ENCODE results near the gene IMMP2L. TPM values are rescaled to one million over a fixed set of nuclear protein-coding genes. Genes with fewer than 3 reads are reported as not detected.
A peak's percentile ranks its signal among the peaks of the same experiment; 100 is the strongest.

The IMMP2L gene
- total and polyA plus RNA-seq, 2 of the 13 experiments (the other 11 are each of a cell fraction or from before 2014, with no cell fraction given), result 7.8 to 16.9 TPM

DNA sequence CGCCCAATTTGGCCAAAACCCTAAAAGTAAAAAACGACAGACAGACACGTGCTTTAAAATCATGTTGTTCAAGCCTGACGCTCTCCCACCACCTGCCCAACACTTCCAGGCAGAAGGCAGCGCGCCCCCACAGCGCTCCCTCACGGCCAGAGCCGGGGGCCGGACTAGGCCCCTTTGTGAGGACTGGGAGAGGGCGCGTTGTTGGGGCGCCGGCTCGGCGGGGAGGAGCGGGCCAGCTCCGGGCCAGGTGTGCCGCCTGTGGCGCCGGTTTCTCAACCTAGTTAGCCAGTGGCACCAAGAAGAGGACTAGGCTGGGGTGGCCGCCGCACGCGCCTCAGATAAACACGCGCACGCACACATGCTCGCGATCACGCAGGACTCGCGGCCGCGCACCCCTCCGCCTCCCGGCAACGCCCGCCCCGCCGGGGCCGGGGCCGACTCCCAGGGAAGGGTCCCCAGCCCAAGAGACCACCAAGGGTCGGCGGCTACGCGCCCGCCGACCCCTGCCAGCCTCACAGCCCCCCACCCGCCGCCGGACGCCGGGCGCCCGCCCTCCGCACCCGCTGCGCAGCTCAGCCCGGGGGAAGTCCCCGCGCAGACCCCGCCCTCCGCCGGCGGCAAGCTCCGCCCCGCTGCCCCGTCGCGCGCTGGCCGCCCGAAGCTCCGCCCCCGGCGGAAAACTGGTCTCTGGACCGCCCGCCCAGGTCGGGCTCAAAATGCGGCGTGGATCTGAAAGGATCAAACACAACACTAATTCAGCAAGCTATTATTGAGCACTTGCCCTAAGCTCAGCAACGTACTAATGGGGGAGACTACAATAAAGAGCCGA, at the start of gene IMMP2L (continued):
- TF ChIP-seq MBNL3 (CRISPR knock-in tag; conservative IDR thresholded peaks at IDR 0.05) (no peak), HOXA3 (CRISPR knock-in tag; IDR thresholded peaks at IDR 0.05) (peak; percentile 71; the same call in 1 of the 2 replicates), ZFP62 (CRISPR knock-in tag; IDR thresholded peaks at IDR 0.05) (no peak), EEA1 (CRISPR knock-in tag; IDR thresholded peaks at IDR 0.05; ENCODE audit: borderline replicate concordance) (no peak), RFXAP (CRISPR knock-in tag; IDR thresholded peaks at IDR 0.05; ENCODE audit: borderline replicate concordance) (no peak), ZNF263 (CRISPR knock-in tag; IDR thresholded peaks at IDR 0.05) (0 out of 2 replicates have a peak, but pooled peaks have one; percentile 35), NCOA5 (CRISPR knock-in tag; IDR thresholded peaks at IDR 0.05) (no peak), BHLHE40 (IDR thresholded peaks at IDR 0.05; ENCODE audit: low read length) (0 out of 2 replicates have a peak, but pooled peaks have one; percentile 11), ZKSCAN8 (CRISPR knock-in tag; IDR thresholded peaks at IDR 0.05; ENCODE audit: borderline replicate concordance) (no peak), ZNF24 (IDR thresholded peaks at IDR 0.05) (no peak), IRF2 (CRISPR knock-in tag; IDR thresholded peaks at IDR 0.05) (peak; percentile 57; the same call in 1 of the 2 replicates), ZFP1 (CRISPR knock-in tag; IDR thresholded peaks at IDR 0.05) (no peak)
- TF ChIP-seq, protein P1, sequence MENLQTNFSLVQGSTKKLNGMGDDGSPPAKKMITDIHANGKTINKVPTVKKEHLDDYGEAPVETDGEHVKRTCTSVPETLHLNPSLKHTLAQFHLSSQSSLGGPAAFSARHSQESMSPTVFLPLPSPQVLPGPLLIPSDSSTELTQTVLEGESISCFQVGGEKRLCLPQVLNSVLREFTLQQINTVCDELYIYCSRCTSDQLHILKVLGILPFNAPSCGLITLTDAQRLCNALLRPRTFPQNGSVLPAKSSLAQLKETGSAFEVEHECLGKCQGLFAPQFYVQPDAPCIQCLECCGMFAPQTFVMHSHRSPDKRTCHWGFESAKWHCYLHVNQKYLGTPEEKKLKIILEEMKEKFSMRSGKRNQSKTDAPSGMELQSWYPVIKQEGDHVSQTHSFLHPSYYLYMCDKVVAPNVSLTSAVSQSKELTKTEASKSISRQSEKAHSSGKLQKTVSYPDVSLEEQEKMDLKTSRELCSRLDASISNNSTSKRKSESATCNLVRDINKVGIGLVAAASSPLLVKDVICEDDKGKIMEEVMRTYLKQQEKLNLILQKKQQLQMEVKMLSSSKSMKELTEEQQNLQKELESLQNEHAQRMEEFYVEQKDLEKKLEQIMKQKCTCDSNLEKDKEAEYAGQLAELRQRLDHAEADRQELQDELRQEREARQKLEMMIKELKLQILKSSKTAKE (CRISPR knock-in tag; IDR thresholded peaks at IDR 0.05; ENCODE audit: borderline replicate concordance), result no peak
- TF ChIP-seq, protein P2, sequence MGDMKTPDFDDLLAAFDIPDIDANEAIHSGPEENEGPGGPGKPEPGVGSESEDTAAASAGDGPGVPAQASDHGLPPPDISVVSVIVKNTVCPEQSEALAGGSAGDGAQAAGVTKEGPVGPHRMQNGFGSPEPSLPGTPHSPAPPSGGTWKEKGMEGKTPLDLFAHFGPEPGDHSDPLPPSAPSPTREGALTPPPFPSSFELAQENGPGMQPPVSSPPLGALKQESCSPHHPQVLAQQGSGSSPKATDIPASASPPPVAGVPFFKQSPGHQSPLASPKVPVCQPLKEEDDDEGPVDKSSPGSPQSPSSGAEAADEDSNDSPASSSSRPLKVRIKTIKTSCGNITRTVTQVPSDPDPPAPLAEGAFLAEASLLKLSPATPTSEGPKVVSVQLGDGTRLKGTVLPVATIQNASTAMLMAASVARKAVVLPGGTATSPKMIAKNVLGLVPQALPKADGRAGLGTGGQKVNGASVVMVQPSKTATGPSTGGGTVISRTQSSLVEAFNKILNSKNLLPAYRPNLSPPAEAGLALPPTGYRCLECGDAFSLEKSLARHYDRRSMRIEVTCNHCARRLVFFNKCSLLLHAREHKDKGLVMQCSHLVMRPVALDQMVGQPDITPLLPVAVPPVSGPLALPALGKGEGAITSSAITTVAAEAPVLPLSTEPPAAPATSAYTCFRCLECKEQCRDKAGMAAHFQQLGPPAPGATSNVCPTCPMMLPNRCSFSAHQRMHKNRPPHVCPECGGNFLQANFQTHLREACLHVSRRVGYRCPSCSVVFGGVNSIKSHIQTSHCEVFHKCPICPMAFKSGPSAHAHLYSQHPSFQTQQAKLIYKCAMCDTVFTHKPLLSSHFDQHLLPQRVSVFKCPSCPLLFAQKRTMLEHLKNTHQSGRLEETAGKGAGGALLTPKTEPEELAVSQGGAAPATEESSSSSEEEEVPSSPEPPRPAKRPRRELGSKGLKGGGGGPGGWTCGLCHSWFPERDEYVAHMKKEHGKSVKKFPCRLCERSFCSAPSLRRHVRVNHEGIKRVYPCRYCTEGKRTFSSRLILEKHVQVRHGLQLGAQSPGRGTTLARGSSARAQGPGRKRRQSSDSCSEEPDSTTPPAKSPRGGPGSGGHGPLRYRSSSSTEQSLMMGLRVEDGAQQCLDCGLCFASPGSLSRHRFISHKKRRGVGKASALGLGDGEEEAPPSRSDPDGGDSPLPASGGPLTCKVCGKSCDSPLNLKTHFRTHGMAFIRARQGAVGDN (CRISPR knock-in tag; IDR thresholded peaks at IDR 0.05), result peak; percentile 96
- TF ChIP-seq, protein P3, sequence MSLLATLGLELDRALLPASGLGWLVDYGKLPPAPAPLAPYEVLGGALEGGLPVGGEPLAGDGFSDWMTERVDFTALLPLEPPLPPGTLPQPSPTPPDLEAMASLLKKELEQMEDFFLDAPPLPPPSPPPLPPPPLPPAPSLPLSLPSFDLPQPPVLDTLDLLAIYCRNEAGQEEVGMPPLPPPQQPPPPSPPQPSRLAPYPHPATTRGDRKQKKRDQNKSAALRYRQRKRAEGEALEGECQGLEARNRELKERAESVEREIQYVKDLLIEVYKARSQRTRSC (CRISPR knock-in tag; IDR thresholded peaks at IDR 0.05; ENCODE audit: low read depth), result peak; percentile 39; the same call in 1 of the 2 replicates
- TF ChIP-seq, protein P4, sequence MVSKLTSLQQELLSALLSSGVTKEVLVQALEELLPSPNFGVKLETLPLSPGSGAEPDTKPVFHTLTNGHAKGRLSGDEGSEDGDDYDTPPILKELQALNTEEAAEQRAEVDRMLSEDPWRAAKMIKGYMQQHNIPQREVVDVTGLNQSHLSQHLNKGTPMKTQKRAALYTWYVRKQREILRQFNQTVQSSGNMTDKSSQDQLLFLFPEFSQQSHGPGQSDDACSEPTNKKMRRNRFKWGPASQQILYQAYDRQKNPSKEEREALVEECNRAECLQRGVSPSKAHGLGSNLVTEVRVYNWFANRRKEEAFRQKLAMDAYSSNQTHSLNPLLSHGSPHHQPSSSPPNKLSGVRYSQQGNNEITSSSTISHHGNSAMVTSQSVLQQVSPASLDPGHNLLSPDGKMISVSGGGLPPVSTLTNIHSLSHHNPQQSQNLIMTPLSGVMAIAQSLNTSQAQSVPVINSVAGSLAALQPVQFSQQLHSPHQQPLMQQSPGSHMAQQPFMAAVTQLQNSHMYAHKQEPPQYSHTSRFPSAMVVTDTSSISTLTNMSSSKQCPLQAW (CRISPR knock-in tag; IDR thresholded peaks at IDR 0.05), result peak; percentile 80
- TF ChIP-seq, protein P5, sequence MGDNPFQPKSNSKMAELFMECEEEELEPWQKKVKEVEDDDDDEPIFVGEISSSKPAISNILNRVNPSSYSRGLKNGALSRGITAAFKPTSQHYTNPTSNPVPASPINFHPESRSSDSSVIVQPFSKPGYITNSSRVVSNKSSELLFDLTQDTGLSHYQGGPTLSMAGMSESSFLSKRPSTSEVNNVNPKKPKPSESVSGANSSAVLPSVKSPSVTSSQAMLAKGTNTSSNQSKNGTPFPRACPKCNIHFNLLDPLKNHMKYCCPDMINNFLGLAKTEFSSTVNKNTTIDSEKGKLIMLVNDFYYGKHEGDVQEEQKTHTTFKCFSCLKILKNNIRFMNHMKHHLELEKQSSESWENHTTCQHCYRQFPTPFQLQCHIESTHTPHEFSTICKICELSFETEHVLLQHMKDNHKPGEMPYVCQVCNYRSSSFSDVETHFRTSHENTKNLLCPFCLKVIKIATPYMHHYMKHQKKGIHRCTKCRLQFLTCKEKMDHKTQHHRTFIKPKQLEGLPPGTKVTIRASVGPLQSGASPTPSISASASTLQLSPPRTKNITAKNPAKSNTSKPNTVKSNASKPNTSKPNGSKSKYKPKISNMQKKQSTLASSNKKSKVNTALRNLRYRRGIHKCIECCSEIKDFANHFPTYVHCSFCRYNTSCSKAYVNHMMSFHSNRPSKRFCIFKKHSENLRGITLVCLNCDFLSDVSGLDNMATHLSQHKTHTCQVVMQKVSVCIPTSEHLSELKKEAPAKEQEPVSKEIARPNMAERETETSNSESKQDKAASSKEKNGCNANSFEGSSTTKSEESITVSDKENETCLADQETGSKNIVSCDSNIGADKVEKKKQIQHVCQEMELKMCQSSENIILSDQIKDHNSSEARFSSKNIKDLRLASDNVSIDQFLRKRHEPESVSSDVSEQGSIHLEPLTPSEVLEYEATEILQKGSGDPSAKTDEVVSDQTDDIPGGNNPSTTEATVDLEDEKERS (CRISPR knock-in tag; IDR thresholded peaks at IDR 0.05), result no peak

All from HepG2 (cell line).